Frontal cortex (tissue), 4 donors: ENCODE data around the gene SNX33. TPM values are rescaled to one million over a fixed set of nuclear protein-coding genes. Genes with fewer than 3 reads are reported as not detected.
"Not testable (repeated sequence)": the region's sequence is repeated elsewhere in the genome, so short reads cannot be mapped to it uniquely, and the experiment has no call there.

Experiments used
- DNase-seq, 2 donors: peaks; one replicate each; pipeline ENCODE4 v3.0.0; 2012; ENCODE audit warnings: low spot score in 2 of 2
- FAIRE-seq: peaks from 2 replicates; lab custom pipeline; 2012; peaks lifted over from hg19 to GRCh38; lab: Jason Lieb, UNC
- total RNA-seq: library from RNA; depleted of rRNA; stranded (reverse); fragments of >200 nt; gene quantifications from one replicate; pipeline ENCODE4 v1.2.3, GENCODE V29; 2014
- donor health status: control.
- donor health status: control.
- donor health status: control.

SNX33 gene
- total RNA-seq, 1 donor from 2014 or later = 1.2 TPM

GRCh38 chr15:75696311-75696720 lies 48.6 kb downstream of the SNX33 start:
- DNase-seq = peak; percentile 28 to 63
- no peak for FAIRE-seq

GRCh38 chr15:75696854-75697259 lies 49.1 kb downstream of the SNX33 start:
- FAIRE-seq = no peak
- no peak for DNase-seq

GRCh38 chr15:75697523-75697922 lies 49.8 kb downstream of the SNX33 start:
- DNase-seq = no peak
- FAIRE-seq = no peak

- not testable (repeated sequence) for DNase-seq, FAIRE-seq
Observed at GRCh38 chr15:75697974-75698747, 50.4 kb downstream of the SNX33 start.

GRCh38 chr15:75699517-75699916 lies 51.8 kb downstream of the SNX33 start:
- not testable (repeated sequence) for FAIRE-seq, DNase-seq

- not testable (repeated sequence) for DNase-seq, FAIRE-seq
Observed at GRCh38 chr15:75699961-75700874, 52.5 kb downstream of the SNX33 start.

GRCh38 chr15:75701071-75702003 lies 53.6 kb downstream of the SNX33 start:
- DNase-seq, FAIRE-seq: not testable (repeated sequence)

GRCh38 chr15:75702436-75702835 lies 54.7 kb downstream of the SNX33 start:
- no peak for FAIRE-seq
- no peak for DNase-seq

GRCh38 chr15:75703440-75704262 lies 55.9 kb downstream of the SNX33 start:
- not testable (repeated sequence) for FAIRE-seq

GRCh38 chr15:75704263-75704615 lies 56.5 kb downstream of the SNX33 start:
- no peak for FAIRE-seq
- DNase-seq = no peak

More at GRCh38 chr15:75703440-75704262, 55.9 kb downstream of the SNX33 start:
- DNase-seq = not testable (repeated sequence)

- no peak for FAIRE-seq
- no peak for DNase-seq
Observed at GRCh38 chr15:75704618-75705017, 56.9 kb downstream of the SNX33 start.

GRCh38 chr15:75705375-75705774 lies 57.7 kb downstream of the SNX33 start:
- not testable (repeated sequence) for DNase-seq, FAIRE-seq

- FAIRE-seq = no peak
Observed at GRCh38 chr15:75705854-75706681, 58.4 kb downstream of the SNX33 start.

GRCh38 chr15:75706682-75706954 lies 58.9 kb downstream of the SNX33 start:
- DNase-seq (no peak), FAIRE-seq (no peak)

More at GRCh38 chr15:75705854-75706681, 58.4 kb downstream of the SNX33 start:
- no peak for DNase-seq

- not testable (repeated sequence) for DNase-seq, FAIRE-seq
Observed at GRCh38 chr15:75709458-75709857, 61.7 kb downstream of the SNX33 start.

GRCh38 chr15:75710874-75711273 lies 63.2 kb downstream of the SNX33 start:
- DNase-seq, FAIRE-seq: not testable (repeated sequence)

GRCh38 chr15:75711495-75711894 lies 63.8 kb downstream of the SNX33 start:
- not testable (repeated sequence) for DNase-seq, FAIRE-seq
